B cell (primary cell): ENCODE measurements around the gene JUND. TPM values are rescaled to one million over a fixed set of nuclear protein-coding genes. Genes with fewer than 3 reads are reported as not detected.

Experiments
- ATAC-seq: fragments of 200-7000 bp; cut with Tn5 transposase; one replicate; pipeline ENCODE4 v1.10.0; 2021; ENCODE audit warnings: low read depth, mild to moderate bottlenecking, moderate number of reproducible peaks, moderate library complexity
- CTCF ChIA-PET: fragments of 350-600 bp; sonication (Branson Sonifier 250); formaldehyde crosslinking; loops from one replicate; lab custom pipeline; 2021; ENCODE audit warnings: antibody characterized with exemption, inconsistent platforms; lab: Charles Lee
- POLR2A ChIA-PET: fragments of 350-600 bp; sonication (Branson Sonifier 250); formaldehyde crosslinking; loops from one replicate; lab custom pipeline; 2021; ENCODE audit warnings: antibody characterized with exemption; lab: Charles Lee
- DNase-seq: peaks from one replicate; pipeline ENCODE4 v3.0.0; 2013
- H2AFZ ChIP-seq: 2 replicates; pipeline ENCODE4 v1.6.1; 2012; ENCODE audit warnings: mild to moderate bottlenecking, low read depth, low read length; ENCODE audit not compliant: insufficient read depth, poor library complexity, severe bottlenecking
- H3K27ac ChIP-seq, 2 donors: 1 replicate in 1 of 2; 2 replicates in 1 of 2; pipeline ENCODE4 v1.5.1; 2012 to 2013; ENCODE audit warnings: low read length in 2 of 2, mild to moderate bottlenecking in 2 of 2, moderate library complexity in 1 of 2
- H3K27me3 ChIP-seq, 4 experiments: fragments of 200-600 bp in 1 of 4; sonication (generic) in 1 of 4; replicated peaks in 1 of 4; 1 replicate in 2 of 4; 2 replicates in 2 of 4; pipeline versions ENCODE4 v1.6.1 to v1.7.0; 2013 to 2016; ENCODE audit warnings: low read length in 3 of 4, mild to moderate bottlenecking in 2 of 4, mixed read lengths in 1 of 4, moderate library complexity in 1 of 4; ENCODE audit not compliant: insufficient read depth in 4 of 4, control insufficient read depth in 3 of 4; ENCODE audit errors: control extremely low read depth in 1 of 4
- H3K36me3 ChIP-seq, 2 experiments: replicated peaks in 1 of 2; 1 replicate in 1 of 2; 2 replicates in 1 of 2; pipeline versions ENCODE4 v1.6.1 to v1.7.1; 2013; ENCODE audit warnings: low read length in 1 of 2; ENCODE audit not compliant: insufficient read depth in 2 of 2, control insufficient read depth in 1 of 2; ENCODE audit errors: control extremely low read depth in 1 of 2, extremely low read depth in 1 of 2
- H3K4me1 ChIP-seq, 2 donors: fragments of 200-600 bp in 1 of 2; sonication (generic) in 1 of 2; 1 replicate in 1 of 2; 2 replicates in 1 of 2; pipeline versions ENCODE4 v1.5.1 to v1.6.1; 2013 to 2017; ENCODE audit warnings: low read length in 2 of 2; ENCODE audit not compliant: control insufficient read depth in 2 of 2, insufficient read depth in 2 of 2
- H3K4me2 ChIP-seq: replicated peaks from 2 replicates; pipeline ENCODE3; 2012; ENCODE audit warnings: mild to moderate bottlenecking, low read depth, low read length; ENCODE audit not compliant: poor library complexity, severe bottlenecking
- H3K4me3 ChIP-seq, 5 experiments: fragments of 200-600 bp in 1 of 5; sonication (generic) in 1 of 5; 1 replicate in 3 of 5; 2 replicates in 2 of 5; pipeline versions ENCODE4 v1.5.1 to v1.7.0; 2011 to 2016; ENCODE audit warnings: low read length in 4 of 5, mild to moderate bottlenecking in 4 of 5, low read depth in 2 of 5, control low read depth in 1 of 5, moderate library complexity in 1 of 5; ENCODE audit not compliant: insufficient read depth in 1 of 5; ENCODE audit errors: control extremely low read depth in 1 of 5, extremely low read depth in 1 of 5
- H3K79me2 ChIP-seq: fragments of 200-600 bp; sonication (generic); one replicate; pipeline ENCODE4 v1.6.0; 2016; ENCODE audit warnings: low read length; ENCODE audit not compliant: control insufficient read depth, insufficient read depth
- H3K9ac ChIP-seq: fragments of 200-600 bp; sonication (generic); 2 replicates; pipeline ENCODE4 v1.6.1; 2017; ENCODE audit warnings: mild to moderate bottlenecking, low read length, moderate library complexity
- H3K9me3 ChIP-seq, 3 donors: one replicate each; pipeline versions ENCODE4 v1.6.1 to v1.7.1; 2013; ENCODE audit warnings: low read length in 2 of 3; ENCODE audit not compliant: control insufficient read depth in 2 of 3, insufficient read depth in 1 of 3; ENCODE audit errors: control extremely low read depth in 1 of 3
- H4K20me1 ChIP-seq: 2 replicates; pipeline ENCODE4 v1.6.0; 2012; ENCODE audit warnings: mild to moderate bottlenecking, low read length; ENCODE audit not compliant: insufficient read depth, control insufficient read depth, poor library complexity, severe bottlenecking
- H3K27ac Mint-ChIP-seq: one replicate; pipeline ENCODE4 v1.8.0; 2021; ENCODE audit warnings: mixed read lengths
- H3K27me3 Mint-ChIP-seq: one replicate; pipeline ENCODE4 v1.8.0; 2021; ENCODE audit warnings: mixed read lengths
- H3K4me1 Mint-ChIP-seq: one replicate; pipeline ENCODE4 v1.8.0; 2021; ENCODE audit warnings: mixed read lengths
- H3K4me3 Mint-ChIP-seq: one replicate; pipeline ENCODE4 v1.8.0; 2021; ENCODE audit warnings: mixed read lengths
- H3K9me3 Mint-ChIP-seq: one replicate; pipeline ENCODE4 v1.8.0; 2022; ENCODE audit warnings: mixed read lengths; ENCODE audit not compliant: insufficient read depth
- EZH2 ChIP-seq: IDR thresholded peaks from 2 replicates; pipeline ENCODE4 v1.6.1; 2012; ENCODE audit warnings: borderline replicate concordance, low read depth, mild to moderate bottlenecking, moderate library complexity, low read length; ENCODE audit not compliant: insufficient read depth, poor library complexity, severe bottlenecking
- WGBS: methylation state at CpG from one replicate; pipeline ENCODE4 v1.1.5; 2013; ENCODE audit warnings: missing lambda C conversion rate; ENCODE audit not compliant: insufficient coverage; 5-methylcytosine and 5-hydroxymethylcytosine counted together
- intact Hi-C: fragments of 100-400 bp; cut with micrococcal nuclease; formaldehyde crosslinking; loops from one replicate; pipeline ENCODE4 v1.10.0; 2022
- polyA plus RNA-seq: library from polyadenylated mRNA; depleted of rRNA; stranded (reverse); fragments of >200 nt; gene quantifications from 2 replicates; pipeline ENCODE4 v1.2.3, GENCODE V29; 2012
- total RNA-seq, 2 donors: library from RNA; stranded (reverse); fragments of 120-200 nt in 1 of 2; gene quantifications; 1 replicate in 1 of 2; 2 replicates in 1 of 2; pipeline versions ENCODE4 v1.2.3 to v1.2.4, GENCODE V29; 2013 to 2022
- TF ChIP-seq, protein P1 (sequence below): fragments of 200-600 bp; IDR thresholded peaks from one replicate; pipeline ENCODE4 v1.8.0; 2022; ENCODE audit warnings: antibody characterized with exemption, mild to moderate bottlenecking

JUND gene
- total and polyA plus RNA-seq, 2 donors (not counting 1 experiment from before 2014, with no cell fraction given) = 628 to 5,593 TPM

- no peaks in the 10 kb centered on the region for H3K27me3 Mint-ChIP-seq
- H3K4me1 ChIP-seq = peaks cover 23 to 43% of the 10 kb centered on the region in 2 donors
These were observed 782 bp upstream of the JUND start for GRCh38 chr19:18282021-18282787.

More at GRCh38 chr19:18282021-18282787, 782 bp upstream of the JUND start:
- H3K4me3 ChIP-seq = peak overlapping the region; percentile 60 to 82 (median 72)
- DNase-seq = no peak
- intact Hi-C loops = loop anchor here (1.0 kb wide), 1 partner anchor 8 kb away; no protein-coding TSS in a partner anchor
- ChIA-PET POLR2A (interaction anchor here (0.6 to 7.2 kb wide), 16 partner anchors 9 to 282 kb away, joined by 3 to 318 read pairs (median 12); partner anchors contain the start of genes LSM4 and MPV17L2), CTCF (interaction anchor here (0.6 to 6.8 kb wide), 9 partner anchors 10 to 129 kb away, joined by 3 to 259 read pairs (median 51); partner anchors contain the start of genes LSM4 and MPV17L2)
- H3K4me3 Mint-ChIP-seq = peak overlapping the region; percentile 89
- peak overlapping the region; percentile 98 to 99 for H3K27ac ChIP-seq
- peak overlapping the region; percentile 98 for H3K27ac Mint-ChIP-seq
- ATAC-seq = no peak
- H3K9me3 ChIP-seq = no peaks in the 10 kb centered on the region
- no peaks in the 10 kb centered on the region for H3K9me3 Mint-ChIP-seq
- H3K27me3 ChIP-seq = no peaks in the 10 kb centered on the region
- 7% methylated on average over 14 of the region's 27 CpGs for WGBS
- H3K4me2 ChIP-seq = peak overlapping the region; percentile 98
- peaks cover 54% of the 10 kb centered on the region for H3K4me1 Mint-ChIP-seq
- H3K9ac ChIP-seq = peak overlapping the region; percentile 96
- TF ChIP-seq, protein P1, sequence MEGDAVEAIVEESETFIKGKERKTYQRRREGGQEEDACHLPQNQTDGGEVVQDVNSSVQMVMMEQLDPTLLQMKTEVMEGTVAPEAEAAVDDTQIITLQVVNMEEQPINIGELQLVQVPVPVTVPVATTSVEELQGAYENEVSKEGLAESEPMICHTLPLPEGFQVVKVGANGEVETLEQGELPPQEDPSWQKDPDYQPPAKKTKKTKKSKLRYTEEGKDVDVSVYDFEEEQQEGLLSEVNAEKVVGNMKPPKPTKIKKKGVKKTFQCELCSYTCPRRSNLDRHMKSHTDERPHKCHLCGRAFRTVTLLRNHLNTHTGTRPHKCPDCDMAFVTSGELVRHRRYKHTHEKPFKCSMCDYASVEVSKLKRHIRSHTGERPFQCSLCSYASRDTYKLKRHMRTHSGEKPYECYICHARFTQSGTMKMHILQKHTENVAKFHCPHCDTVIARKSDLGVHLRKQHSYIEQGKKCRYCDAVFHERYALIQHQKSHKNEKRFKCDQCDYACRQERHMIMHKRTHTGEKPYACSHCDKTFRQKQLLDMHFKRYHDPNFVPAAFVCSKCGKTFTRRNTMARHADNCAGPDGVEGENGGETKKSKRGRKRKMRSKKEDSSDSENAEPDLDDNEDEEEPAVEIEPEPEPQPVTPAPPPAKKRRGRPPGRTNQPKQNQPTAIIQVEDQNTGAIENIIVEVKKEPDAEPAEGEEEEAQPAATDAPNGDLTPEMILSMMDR = no peak
- no peak for TF ChIP-seq EZH2
- H2AFZ ChIP-seq = peak overlapping the region; percentile 36
- peaks cover 38% of the 10 kb centered on the region for H3K79me2 ChIP-seq
- peaks cover 39% of the 10 kb centered on the region for H4K20me1 ChIP-seq
- peaks cover 0 to 18% of the 10 kb centered on the region in 2 experiments for H3K36me3 ChIP-seq
